HepG2 (cell line): ENCODE results near the gene ERCC6L2. TPM values are rescaled to one million over a fixed set of nuclear protein-coding genes. Genes with fewer than 3 reads are reported as not detected.

Source experiments
- ATF4 ChIP-seq, 2 experiments: fragments of 450-650 bp in 1 of 2; sonication (generic) in 1 of 2; formaldehyde crosslinking; IDR thresholded peaks; 2 replicates each; pipeline versions ENCODE4 v1.5.0 to v1.8.0; 2020 to 2022; ENCODE audit warnings: mild to moderate bottlenecking in 1 of 2, missing genetic modification reagents in 1 of 2
- BRCA1 ChIP-seq: sonication (generic); formaldehyde crosslinking; IDR thresholded peaks from 2 replicates; pipeline ENCODE4 v1.4.0; 2020; ENCODE audit warnings: missing genetic modification reagents
- HMG20B ChIP-seq: conservative IDR thresholded peaks from 2 replicates; pipeline ENCODE4 v1.6.1; 2016; ENCODE audit warnings: missing genetic modification reagents, missing compliant biosample characterization
- HNRNPLL ChIP-seq: fragments of 200-400 bp; formaldehyde crosslinking; IDR thresholded peaks from 2 replicates; pipeline ENCODE4 v1.6.1; 2017; ENCODE audit warnings: mild to moderate bottlenecking, low read depth, low read length; ENCODE audit not compliant: poor library complexity, severe bottlenecking
- MTA1 ChIP-seq: sonication (generic); formaldehyde crosslinking; IDR thresholded peaks from 2 replicates; pipeline ENCODE4 v1.4.0; 2020; ENCODE audit warnings: missing genetic modification reagents, mild to moderate bottlenecking, borderline replicate concordance
- MXD4 ChIP-seq: IDR thresholded peaks from 2 replicates; pipeline ENCODE4 v1.6.1; 2016; ENCODE audit warnings: mild to moderate bottlenecking, missing biosample characterization, missing genetic modification reagents
- MYPOP ChIP-seq: sonication (generic); formaldehyde crosslinking; IDR thresholded peaks from 2 replicates; pipeline ENCODE4 v1.8.1; 2023; ENCODE audit warnings: mild to moderate bottlenecking, moderate library complexity, missing genetic modification reagents
- NR3C1 ChIP-seq: sonication (generic); formaldehyde crosslinking; IDR thresholded peaks from 2 replicates; pipeline ENCODE4 v1.4.0; 2020; ENCODE audit warnings: missing genetic modification reagents
- PCBP1 ChIP-seq: fragments of 200-400 bp; formaldehyde crosslinking; IDR thresholded peaks from 2 replicates; pipeline ENCODE4 v1.6.1; 2017; ENCODE audit warnings: mild to moderate bottlenecking, low read depth, low read length, borderline replicate concordance
- PHF8 ChIP-seq: sonication (generic); formaldehyde crosslinking; IDR thresholded peaks from 2 replicates; pipeline ENCODE4 v1.5.0; 2020; ENCODE audit warnings: missing genetic modification reagents
- RFXAP ChIP-seq: sonication (generic); formaldehyde crosslinking; IDR thresholded peaks from 2 replicates; pipeline ENCODE4 v1.4.0; 2020; ENCODE audit warnings: missing genetic modification reagents, borderline replicate concordance
- TFE3 ChIP-seq: IDR thresholded peaks from 2 replicates; pipeline ENCODE4 v1.6.1; 2016
- TGIF2 ChIP-seq: IDR thresholded peaks from 2 replicates; pipeline ENCODE4 v1.6.1; 2016; ENCODE audit warnings: control low read depth, missing compliant biosample characterization
- ZNF101 ChIP-seq: sonication (generic); formaldehyde crosslinking; IDR thresholded peaks from 2 replicates; pipeline ENCODE4 v1.4.0; 2020; ENCODE audit warnings: mild to moderate bottlenecking, low read depth, missing genetic modification reagents, borderline replicate concordance
- ZNF18 ChIP-seq: sonication (generic); formaldehyde crosslinking; IDR thresholded peaks from 2 replicates; pipeline ENCODE4 v1.8.0; 2022; ENCODE audit warnings: mild to moderate bottlenecking, missing genetic modification reagents; ENCODE audit not compliant: insufficient replicate concordance
- ZNF383 ChIP-seq: sonication (generic); formaldehyde crosslinking; IDR thresholded peaks from 2 replicates; pipeline ENCODE4 v1.4.0; 2020; ENCODE audit warnings: missing genetic modification reagents, mild to moderate bottlenecking, borderline replicate concordance
- ZNF501 ChIP-seq: sonication (generic); formaldehyde crosslinking; IDR thresholded peaks from 2 replicates; pipeline ENCODE4 v1.5.1; 2020; ENCODE audit warnings: mild to moderate bottlenecking, moderate library complexity, missing genetic modification reagents
- ZSCAN12 ChIP-seq: sonication (generic); formaldehyde crosslinking; IDR thresholded peaks from 2 replicates; pipeline ENCODE4 v1.9.0; 2021; ENCODE audit warnings: mild to moderate bottlenecking, missing genetic modification reagents
- polyA plus RNA-seq, 8 experiments: library from polyadenylated mRNA; depleted of rRNA in 3 of 8; stranded (reverse) in 7 of 8; unstranded in 1 of 8; fragments of >200 nt; fragmentation: Illumina TruSeq in 4 of 8; extraction: Trizol in 4 of 8; gene quantifications; 2 replicates each; pipeline versions ENCODE4 v1.2.1 to v1.2.3, GENCODE V29; 2011 to 2016; ENCODE audit warnings: low read depth in 4 of 8, missing spikeins in 1 of 8, mixed read lengths in 1 of 8; ENCODE audit not compliant: insufficient read depth in 1 of 8
- total RNA-seq, 5 experiments: library from RNA; depleted of rRNA; stranded (reverse); fragments of >200 nt; fragmentation: Illumina TruSeq; extraction: Trizol; gene quantifications; 2 replicates each; pipeline ENCODE4 v1.2.3, GENCODE V29; 2016; ENCODE audit warnings: low read depth in 1 of 5
- TF ChIP-seq, protein P1 (sequence below): IDR thresholded peaks from 2 replicates; pipeline ENCODE4 v1.6.1; 2016; ENCODE audit warnings: low read depth

Gene ERCC6L2
- total and polyA plus RNA-seq, 2 of the 13 experiments (the other 11 are each of a cell fraction or from before 2014, with no cell fraction given), result 13.4 to 45.9 TPM

DNA sequence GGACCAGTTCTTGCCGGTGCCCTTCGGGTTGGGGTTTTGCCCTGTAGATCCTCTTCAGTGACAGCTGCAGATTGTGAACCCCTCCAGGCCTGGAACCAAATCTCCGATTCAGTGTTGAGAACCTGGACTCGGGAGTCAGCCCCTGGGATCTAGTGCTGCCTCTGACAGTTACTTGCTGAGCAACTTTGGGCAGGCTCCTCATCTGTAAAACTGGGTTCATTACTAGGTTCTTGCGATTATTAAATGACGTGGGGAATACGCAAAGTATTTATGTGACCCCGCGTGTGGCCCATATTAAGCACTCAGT is 600 bp downstream of the ERCC6L2 start (continued):
- no peak for TF ChIP-seq BRCA1
- no peak for TF ChIP-seq ZNF383 (CRISPR knock-in tag)
- no peak for TF ChIP-seq HMG20B (CRISPR knock-in tag)
- TF ChIP-seq MYPOP (CRISPR knock-in tag), result peak; percentile 4; the same call in 1 of the 2 replicates
- peak; percentile 23 for TF ChIP-seq ZNF18 (CRISPR knock-in tag)
- TF ChIP-seq PHF8 (CRISPR knock-in tag), result no peak
- TF ChIP-seq MTA1, result peak; percentile 2; the same call in 1 of the 2 replicates
- no peak for TF ChIP-seq HNRNPLL
- no peak for TF ChIP-seq MXD4 (CRISPR knock-in tag)
- 0 out of 2 replicates have a peak, but pooled peaks have one; percentile 9 for TF ChIP-seq TFE3 (CRISPR knock-in tag)
- TF ChIP-seq NR3C1 (CRISPR knock-in tag), result no peak
- no peak for TF ChIP-seq TGIF2 (CRISPR knock-in tag)
- TF ChIP-seq ZNF501, result peak; percentile 7; the same call in 1 of the 2 replicates
- TF ChIP-seq RFXAP (CRISPR knock-in tag), result peak; percentile 13; the same call in 1 of the 2 replicates
- TF ChIP-seq ZNF101 (CRISPR knock-in tag), result peak; percentile 14; the same call in 1 of the 2 replicates
- TF ChIP-seq PCBP1, result no peak
- TF ChIP-seq, protein P1, sequence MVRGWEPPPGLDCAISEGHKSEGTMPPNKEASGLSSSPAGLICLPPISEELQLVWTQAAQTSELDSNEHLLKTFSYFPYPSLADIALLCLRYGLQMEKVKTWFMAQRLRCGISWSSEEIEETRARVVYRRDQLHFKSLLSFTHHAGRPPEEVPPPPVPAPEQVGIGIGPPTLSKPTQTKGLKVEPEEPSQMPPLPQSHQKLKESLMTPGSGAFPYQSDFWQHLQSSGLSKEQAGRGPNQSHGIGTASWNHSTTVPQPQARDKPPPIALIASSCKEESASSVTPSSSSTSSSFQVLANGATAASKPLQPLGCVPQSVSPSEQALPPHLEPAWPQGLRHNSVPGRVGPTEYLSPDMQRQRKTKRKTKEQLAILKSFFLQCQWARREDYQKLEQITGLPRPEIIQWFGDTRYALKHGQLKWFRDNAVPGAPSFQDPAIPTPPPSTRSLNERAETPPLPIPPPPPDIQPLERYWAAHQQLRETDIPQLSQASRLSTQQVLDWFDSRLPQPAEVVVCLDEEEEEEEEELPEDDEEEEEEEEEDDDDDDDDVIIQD, result no peak
- TF ChIP-seq ZSCAN12 (CRISPR knock-in tag), result no peak
- peak in 1 of 2 experiments; percentile 0; a peak in 1 of 4 replicates for TF ChIP-seq ATF4 (CRISPR knock-in tag; IDR thresholded peaks at IDR 0.05)
